GM19372 (cell line): ENCODE data around the gene PIH1D1.
"Not testable (repeated sequence)": the region's sequence is repeated elsewhere in the genome, so short reads cannot be mapped to it uniquely, and the experiment has no call there.

ENCODE experiments used
- ATAC-seq: cut with Tn5 transposase; IDR thresholded peaks from one replicate; pipeline ENCODE4 v1.9.1; 2021; ENCODE audit warnings: mild to moderate bottlenecking, low read depth, moderate library complexity; ENCODE audit not compliant: unreplicated experiment

Gene PIH1D1

GRCh38 chr19:49481020-49481683, 29.5 kb upstream of the PIH1D1 start:
- no peak for ATAC-seq

- no peak for ATAC-seq
Measured at GRCh38 chr19:49479975-49480628, 28.5 kb upstream of the PIH1D1 start.

DNA sequence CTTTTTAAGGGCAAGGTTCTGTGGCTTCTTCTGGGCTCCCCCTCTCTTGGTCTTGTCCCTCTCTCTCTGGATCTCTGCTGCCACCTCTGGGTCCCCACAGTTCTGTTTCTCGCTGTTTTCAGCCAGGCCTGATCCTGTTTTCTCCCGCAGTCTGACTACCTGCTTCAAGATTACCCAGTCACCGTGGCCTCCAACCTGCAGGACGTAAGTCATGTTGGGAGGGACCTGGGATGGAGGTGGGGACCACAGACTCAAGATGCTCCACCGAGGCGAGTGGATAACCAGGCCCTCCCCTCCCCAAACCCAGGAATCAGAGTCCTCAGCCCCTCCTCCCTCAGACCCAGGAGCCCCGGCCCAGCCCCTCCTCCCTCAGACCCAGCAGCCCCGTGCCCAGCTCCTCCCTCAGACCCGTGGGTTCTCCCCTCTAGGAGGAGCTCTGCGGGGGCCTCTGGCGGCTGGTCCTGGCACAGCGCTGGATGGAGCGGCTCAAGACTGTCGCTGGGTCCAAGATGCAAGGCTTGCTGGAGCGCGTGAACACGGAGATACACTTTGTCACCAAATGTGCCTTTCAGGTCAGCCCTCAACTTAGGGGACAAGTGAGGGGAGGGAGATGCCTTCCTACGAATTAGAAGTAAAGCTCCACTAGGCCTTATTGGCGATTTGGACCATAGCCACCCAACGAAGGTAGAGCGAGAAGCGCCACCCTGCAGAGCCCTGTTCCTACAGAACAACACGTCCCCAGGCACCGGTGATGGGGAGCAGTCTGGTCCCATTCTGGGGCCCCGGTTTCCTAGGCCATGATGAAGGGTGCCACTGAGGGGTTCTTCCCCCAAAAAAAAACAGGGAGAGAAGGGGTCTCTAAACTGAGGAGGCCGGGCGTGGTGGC, 24.6 kb upstream of the PIH1D1 start:
- ATAC-seq = no peak

GRCh38 chr19:49475191-49475917, 23.7 kb upstream of the PIH1D1 start:
- ATAC-seq = no peak

DNA sequence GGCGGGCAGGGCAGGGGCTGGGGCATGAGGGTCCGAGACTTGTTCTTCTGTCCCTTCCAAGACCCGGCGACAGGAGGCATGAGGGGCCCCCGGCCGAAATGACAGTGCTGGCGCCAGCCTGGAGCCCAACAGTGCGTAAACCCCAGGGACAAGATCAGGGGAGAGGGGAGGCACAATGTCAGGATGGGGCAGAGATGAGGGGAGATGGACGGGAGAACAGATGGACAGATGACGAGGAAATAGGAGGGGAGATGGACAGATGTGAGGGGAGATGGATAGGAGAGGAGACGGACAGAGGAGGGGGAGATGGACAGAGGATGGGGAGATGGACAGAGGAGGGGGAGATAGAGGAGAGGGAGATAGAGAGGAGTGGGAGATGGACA, 22.9 kb upstream of the PIH1D1 start:
- no peak for ATAC-seq

GRCh38 chr19:49473868-49474541, 22.4 kb upstream of the PIH1D1 start, which contains the start of gene FLT3LG:
Gene FLT3LG, plus strand, starts transcription at chr19:49474215. Its CDS starts 425 bp downstream, at chr19:49474640.
- ATAC-seq = no peak

- not testable (repeated sequence) for ATAC-seq
Measured at GRCh38 chr19:49473501-49473867, 21.9 kb upstream of the PIH1D1 start.

DNA sequence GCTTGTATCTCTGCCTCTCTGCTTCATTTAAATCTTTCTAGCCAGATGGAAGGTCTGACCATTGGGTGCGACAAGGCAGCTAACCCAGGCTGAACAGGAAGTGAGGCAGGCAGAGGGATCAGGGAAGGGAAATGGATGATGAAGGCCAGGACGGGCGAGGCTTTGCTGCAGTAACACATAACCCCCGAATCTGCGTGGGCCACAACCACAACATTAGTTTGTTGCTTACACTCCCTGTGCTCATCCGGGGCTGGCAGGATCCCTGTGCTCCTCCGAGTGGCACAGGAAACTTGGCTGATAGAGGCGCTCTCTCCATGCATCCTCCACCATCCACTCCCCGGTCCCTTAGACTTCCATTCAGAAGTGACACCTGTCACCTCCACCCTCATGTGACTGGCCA, 21.3 kb upstream of the PIH1D1 start:
- ATAC-seq = no peak

GRCh38 chr19:49470615-49470978, 19.0 kb upstream of the PIH1D1 start:
- no peak for ATAC-seq

DNA sequence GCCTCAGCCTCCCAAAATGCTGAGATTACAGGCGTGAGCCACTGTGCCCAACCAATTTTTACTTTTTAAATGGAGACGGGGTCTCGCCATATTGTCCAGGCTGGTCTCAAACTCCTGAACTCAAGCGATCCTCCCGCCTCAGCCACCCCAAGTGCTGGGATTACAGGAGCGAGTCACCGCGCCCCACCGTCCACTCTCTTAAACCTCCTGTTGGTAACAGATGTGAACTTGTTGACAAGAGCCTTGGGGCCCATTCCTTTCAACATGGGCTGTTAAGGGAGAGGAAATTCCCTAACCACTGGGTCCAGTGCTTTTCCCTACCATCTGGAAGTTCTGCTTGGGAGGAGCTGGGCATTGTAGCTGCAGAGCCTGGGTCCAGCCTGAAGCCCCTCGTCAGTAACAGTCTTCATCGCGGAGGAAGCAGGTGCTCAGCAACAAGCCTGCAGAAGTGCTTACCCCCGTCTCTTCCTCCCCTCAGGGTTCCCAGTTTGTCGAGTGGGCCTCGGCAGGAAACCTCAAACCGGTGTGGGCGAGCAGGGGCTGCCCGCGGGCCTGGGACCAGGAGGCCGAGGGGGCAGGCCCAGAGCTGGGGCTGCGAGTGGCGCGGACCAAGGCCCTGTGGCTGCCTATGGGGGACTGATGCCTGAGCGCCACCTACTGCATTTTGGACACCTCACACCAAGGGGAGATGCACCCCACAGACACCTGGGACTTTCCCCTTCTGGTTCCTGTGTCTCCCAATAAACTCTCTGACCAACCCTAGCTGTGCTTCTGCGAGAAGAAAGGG, 18.4 kb upstream of the PIH1D1 start:
- ATAC-seq = peak; percentile 53

GRCh38 chr19:49468746-49469447, 17.3 kb upstream of the PIH1D1 start:
- peak; percentile 61 for ATAC-seq

GRCh38 chr19:49468199-49468598, 16.6 kb upstream of the PIH1D1 start:
- no peak for ATAC-seq

DNA sequence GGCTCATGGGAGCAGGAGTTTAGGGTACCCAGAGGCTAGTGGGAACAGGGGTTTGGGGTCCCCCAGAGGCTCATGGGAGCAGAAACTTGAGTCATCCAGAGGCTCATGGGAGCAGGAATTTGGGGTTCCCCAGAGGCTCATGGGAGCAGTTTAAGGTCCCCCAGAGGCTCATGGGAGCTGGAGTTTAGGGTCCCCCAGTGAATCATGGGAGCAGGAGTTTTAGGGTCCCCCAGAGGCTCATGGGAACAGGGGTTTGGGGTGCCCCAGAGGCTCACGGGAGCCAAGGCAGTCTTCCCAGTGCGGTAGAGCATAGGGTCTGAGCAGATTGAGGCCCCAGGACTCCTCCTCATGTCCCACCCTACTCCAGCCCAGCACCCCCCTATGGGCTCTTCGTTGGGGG, 13.8 kb upstream of the PIH1D1 start:
- no peak for ATAC-seq

DNA sequence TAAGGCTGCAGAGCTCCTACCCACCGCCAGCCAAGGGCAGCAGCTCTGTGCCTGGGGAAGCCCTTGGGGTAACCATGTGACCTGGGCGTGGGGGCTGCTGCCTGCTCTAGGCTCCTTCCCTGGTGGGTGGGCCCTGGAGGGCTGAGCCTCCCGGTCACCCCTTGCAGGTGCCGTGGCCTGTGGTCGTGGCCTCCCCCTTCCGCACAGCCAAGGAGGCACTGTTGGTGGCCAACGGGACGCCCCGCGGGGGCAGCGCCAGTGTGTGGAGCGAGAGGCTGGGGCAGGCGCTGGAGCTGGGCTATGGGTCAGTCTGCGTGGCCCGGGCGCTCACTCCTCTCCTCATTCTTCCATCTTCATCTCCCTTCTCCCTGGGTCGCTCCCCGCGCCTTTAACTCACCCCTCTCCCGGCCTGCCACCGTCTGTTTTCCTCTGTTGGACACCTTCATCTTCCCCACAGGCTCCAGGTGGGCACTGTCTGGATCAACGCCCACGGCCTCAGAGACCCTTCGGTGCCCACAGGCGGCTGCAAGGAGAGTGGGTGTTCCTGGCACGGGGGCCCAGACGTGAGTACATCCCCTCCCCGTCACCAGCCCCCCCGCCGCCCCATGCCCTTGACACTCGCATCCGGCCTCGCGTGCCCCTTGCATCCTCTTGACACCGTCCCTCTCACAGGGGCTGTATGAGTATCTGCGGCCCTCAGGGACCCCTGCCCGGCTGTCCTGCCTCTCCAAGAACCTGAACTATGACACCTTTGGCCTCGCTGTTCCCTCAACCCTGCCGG, 12.5 kb upstream of the PIH1D1 start:
- ATAC-seq = no peak

DNA sequence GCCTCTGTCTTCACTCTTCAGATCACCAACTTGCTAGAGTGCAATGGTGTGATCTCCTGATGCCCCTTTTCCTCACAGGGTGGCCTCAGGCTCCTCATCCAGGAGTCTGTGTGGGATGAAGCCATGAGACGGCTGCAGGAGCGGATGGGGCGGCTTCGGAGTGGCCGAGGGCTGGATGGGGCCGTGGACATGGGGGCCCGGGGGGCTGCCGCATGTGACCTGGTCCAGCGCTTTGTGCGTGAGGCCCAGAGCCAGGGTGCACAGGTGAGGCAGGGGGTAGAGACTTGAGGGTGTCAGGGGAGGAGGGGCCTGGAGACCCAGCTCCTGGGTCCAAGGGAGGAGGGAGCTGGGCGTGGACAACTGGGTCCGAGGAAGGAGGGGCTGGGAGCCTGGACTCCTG, 10.9 kb upstream of the PIH1D1 start:
- ATAC-seq = no peak

GRCh38 chr19:49461656-49462055, 10.0 kb upstream of the PIH1D1 start:
- ATAC-seq = no peak

DNA sequence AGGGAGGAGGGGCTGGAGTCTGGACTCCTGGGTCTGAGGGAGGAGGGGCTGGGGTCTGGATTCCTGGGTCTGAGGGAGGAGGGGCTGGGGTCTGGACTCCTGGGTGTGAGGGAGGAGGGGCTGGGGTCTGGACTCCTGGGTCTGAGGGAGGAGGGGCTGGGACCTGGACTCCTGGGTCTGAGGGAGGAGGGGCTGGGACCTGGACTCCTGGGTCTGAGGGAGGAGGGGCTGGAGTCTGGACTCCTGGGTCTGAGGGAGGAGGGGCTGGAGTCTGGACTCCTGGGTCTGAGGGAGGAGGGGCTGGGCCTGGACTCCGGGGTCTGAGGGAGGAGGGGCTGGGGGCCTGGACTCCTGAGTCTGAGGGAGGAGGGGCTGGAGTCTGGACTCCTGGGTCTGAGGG, 9.5 kb upstream of the PIH1D1 start:
- not testable (repeated sequence) for ATAC-seq

DNA sequence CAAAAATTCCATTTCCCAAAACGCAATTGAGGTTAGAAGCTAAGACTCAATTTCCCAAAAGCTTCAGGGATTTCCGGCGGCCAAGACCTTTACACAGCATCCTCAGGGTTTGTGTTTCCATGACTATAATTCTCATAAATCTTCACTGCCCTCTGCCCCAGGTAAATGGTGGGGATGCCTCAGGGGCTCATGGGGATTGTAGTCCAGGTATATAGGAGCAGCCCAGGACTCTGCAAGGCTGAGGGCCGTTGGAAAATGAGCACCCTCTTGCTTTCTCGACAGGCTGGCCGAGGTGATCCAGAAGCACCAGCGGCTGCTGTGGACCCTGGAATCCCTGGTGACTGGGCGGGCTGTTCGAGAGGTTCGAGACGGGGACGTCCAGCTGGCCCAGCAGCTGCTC, 7.8 kb upstream of the PIH1D1 start:
- ATAC-seq = no peak
